Adrenal gland (tissue), 5 donors: Measurements from ENCODE around the gene PHF12.

Source experiments
- CTCF ChIP-seq, 6 experiments: fragments of 450-650 bp in 4 of 6; fragments of 200-600 bp in 2 of 6; sonication (generic) in 1 of 6; IDR thresholded peaks; 1 replicate in 5 of 6; 2 replicates in 1 of 6; pipeline versions ENCODE4 v1.5.1 to v1.8.0; 2016 to 2021; ENCODE audit warnings: antibody characterized with exemption in 6 of 6, mild to moderate bottlenecking in 2 of 6, moderate library complexity in 1 of 6
- POLR2A ChIP-seq, 2 donors: fragments of 450-650 bp; IDR thresholded peaks; one replicate each; pipeline ENCODE4 v1.6.1; 2017; ENCODE audit warnings: antibody characterized with exemption in 2 of 2, mild to moderate bottlenecking in 2 of 2, moderate library complexity in 1 of 2
- donor health status: DM: no; HTN: no; CAD: no.

DNA sequence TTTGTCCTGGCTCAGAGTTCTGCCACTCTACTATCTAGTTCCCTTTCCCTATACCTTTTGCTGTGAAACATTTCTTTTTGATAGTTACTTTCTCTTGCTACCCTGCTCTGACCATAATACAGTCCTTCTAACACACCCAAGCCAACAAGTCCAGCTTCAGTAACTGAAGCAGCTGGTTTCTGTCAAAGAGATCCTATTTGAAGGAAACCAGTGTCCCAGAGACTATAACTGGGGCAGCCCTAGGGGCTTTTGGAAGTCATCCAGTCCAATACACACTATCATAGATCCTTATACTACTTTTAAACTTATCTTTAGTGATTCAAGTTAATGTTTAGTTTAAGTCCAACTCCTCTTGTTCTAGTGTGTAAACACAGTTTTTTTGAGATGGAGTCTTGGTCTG lies 31.1 kb downstream of the PHF12 start:
- TF ChIP-seq CTCF (IDR thresholded peaks at IDR 0.05) (no peak), POLR2A (IDR thresholded peaks at IDR 0.05) (no peak)
